T-helper 2 cell (primary cell): ENCODE data around the gene IP6K3.
A peak's percentile ranks its signal among the peaks of the same experiment; 100 is the strongest.

Experiments used
- DNase-seq, 5 experiments: peaks; one replicate each; pipeline versions ENCODE4 v3.0.0 to v3.0.0-alpha.2; 2012 to 2022

Gene IP6K3

GRCh38 chr6:33777398-33778388 lies 31.0 kb upstream of the IP6K3 start:
- DNase-seq, result no peak

DNA sequence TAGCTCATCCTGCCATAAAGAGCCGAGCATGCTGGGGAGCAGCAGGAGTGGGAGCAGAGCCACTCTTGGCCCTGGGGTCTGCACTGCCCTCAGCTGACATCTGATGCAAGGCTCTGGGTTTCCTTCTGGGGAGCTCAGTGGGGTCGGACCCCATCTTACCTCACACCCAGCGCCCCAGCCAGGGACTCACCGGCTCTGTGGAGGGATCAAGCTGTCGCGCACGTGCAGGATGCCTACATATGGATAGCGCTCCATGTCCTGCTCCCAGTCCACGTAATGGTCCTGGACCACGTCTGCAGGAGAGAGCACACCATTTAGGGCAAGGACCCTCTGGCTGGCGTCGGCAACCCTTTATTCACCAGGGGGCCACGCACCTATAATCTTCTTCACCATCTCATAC lies 30.1 kb upstream of the IP6K3 start:
- DNase-seq, result no peak

- DNase-seq, result no peak
Measured at GRCh38 chr6:33776186-33776585, 29.5 kb upstream of the IP6K3 start.

DNA sequence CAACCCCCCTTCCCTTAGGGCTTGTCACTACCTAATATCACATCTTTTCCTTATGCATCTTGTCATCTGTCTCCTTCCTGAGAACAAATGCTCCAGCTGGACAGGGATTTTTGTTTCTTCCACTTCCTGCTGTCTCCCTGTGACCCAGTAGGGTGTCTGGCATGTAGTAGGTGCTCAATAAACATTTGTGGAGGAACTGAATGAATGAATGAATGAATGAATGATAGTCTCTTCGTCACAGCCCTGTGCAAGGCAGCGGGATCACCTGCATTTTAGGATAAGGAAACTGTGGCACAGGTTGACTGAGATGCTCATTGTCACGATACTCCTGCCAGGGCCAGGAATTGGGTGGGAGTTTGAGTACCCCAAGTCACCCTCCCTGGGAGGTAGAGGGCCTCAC lies 28.1 kb upstream of the IP6K3 start:
- DNase-seq, result no peak

- DNase-seq, result no peak
Measured at GRCh38 chr6:33772902-33773472, 26.3 kb upstream of the IP6K3 start.

DNA sequence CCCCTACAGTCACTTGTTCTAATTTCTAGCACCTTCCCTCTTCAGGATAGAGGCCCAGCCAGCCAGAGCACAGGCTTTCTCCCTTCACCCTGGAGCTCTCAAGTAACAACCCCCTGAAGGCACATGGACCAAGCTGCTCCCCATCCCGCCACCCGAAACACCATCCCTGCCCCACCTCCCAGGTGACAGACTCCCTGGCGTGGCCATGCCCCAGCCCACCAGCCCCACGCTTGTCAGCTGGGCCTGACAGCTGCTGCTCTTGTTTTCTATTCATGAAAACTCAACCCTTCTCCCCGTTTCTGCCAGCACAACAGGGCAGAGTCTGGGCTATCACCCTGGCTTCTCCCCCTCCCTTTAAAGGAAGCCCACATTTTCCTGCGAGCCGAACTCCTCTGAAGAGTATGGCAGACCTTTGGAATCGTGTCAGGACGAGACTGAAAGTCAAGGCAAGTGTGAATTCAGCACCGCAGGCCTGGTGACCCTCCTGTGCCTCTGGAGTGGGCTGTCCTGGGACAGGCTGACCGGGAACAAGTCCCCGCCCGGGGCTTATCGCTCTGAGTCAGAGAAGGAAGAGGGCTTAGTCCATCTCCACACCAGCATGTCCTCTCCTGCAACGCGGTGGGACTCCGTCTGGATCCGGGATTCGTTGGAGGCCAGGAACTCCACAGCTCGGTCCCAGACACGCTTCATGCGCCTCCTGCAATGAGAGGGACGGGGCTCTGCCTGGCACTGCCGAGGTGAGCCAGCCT lies 25.6 kb upstream of the IP6K3 start:
- DNase-seq, result no peak

GRCh38 chr6:33771146-33772081 lies 24.7 kb upstream of the IP6K3 start:
- peak; percentile 32 to 74 (median 50) for DNase-seq

- no peak for DNase-seq
Measured at GRCh38 chr6:33770833-33771145, 24.1 kb upstream of the IP6K3 start.

DNA sequence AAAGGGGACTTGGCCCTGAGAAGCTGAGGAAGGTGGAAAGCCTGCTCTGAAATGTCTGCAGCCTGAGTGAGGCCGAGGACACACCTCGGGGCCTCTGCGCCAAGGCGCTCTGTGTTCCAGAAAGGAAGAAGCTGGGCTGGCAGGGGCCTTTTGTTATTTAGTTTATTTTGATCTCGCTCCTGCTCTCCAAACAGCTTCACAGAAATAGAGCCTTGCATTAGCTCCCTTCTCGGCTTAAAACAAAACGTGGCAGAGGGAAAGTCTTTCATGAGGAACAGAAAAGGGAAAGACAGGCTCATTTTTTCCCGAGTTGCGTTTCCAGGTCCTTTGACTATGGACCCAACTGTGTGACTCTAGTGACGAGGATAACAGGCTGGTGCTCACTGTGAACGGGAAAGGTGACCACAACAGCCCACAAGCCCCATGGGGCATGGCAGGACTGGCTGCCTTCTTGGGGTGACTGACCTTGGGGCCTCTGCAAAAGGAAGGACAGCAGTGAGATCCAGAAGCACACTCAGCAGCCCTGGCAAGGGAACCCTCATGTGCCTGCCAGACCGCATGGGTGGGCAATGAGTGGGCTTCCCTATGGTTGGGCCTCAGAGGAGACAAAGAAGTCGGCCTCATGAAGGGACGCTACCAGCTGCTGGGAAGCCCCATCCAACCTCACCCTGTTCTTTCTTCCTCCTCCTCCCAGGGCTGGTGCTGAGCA lies 23.6 kb upstream of the IP6K3 start:
- DNase-seq, result no peak

DNA sequence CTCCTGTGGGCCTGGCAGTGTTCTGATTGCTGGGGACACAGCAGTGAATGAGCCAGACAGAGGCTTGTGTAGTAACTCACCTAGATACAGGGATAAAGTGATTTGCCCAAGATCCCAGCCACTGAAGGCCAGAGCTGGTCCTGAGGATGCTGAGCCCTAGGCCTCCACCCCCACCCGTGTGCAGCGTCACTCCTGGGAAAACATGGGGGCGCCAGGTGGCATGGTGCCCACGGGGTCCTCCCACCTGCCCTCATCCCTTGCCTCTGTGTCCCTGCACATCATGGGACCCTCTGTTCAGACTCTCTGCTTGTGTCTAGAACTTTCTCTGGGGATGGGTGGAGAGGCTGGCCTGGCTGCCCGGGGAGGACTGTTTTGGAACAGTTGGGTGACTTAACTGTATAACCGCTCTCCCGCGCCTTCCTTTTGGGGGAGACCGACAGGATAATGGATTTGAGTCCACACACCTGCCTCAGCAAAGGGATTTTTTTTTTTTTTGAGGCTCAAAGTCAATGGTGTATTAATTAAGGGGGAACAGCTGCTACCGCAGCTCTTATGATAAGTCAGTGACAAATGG lies 22.6 kb upstream of the IP6K3 start:
- DNase-seq, result no peak

GRCh38 chr6:33768644-33769120 lies 22.0 kb upstream of the IP6K3 start:
- peak; percentile 34 to 69 (median 57) for DNase-seq

- no peak for DNase-seq
Measured at GRCh38 chr6:33766921-33767907, 20.5 kb upstream of the IP6K3 start.

DNA sequence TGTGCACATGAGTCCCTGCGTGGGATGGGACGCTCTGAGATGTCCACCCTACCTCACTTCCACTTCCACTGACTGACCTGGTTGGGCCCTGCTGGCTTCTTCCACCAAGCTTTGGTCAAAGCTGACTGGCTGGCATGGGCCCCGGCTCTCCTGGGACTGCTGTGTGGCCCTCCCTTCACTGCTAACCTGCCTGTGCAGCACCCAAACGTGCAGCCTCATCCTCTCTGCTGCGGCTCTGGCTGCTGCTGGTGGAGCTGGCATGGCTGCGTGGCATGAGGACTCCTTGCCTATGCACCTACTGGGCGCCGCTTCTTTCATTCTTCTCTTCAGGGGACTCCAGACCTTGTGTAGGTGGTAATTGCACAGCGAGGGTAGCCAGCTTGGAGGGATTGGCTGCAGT lies 18.7 kb upstream of the IP6K3 start:
- no peak for DNase-seq

DNA sequence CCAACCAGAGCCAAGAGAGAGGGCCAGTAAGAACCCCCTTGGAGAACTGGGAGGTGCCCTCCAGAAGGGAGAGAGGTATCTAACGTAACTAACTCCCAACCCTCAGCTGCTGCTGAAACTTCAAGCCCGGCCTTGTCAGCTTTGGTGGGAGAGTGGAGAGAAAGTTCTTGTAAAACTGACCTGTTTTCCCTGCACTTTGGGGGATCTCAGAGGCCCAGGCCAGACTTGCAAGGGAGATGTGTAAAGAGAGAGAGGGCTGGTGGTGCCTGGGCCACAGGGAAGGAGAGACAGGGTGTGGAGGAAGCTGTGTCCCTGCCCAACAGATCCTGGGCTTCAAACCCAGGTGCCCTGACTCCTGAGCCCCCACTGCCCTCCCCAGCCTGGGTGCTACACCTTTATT lies 17.3 kb upstream of the IP6K3 start:
- no peak for DNase-seq

GRCh38 chr6:33763483-33763882 lies 16.8 kb upstream of the IP6K3 start:
- DNase-seq, result no peak

GRCh38 chr6:33762713-33763112 lies 16.0 kb upstream of the IP6K3 start:
- DNase-seq, result no peak

- DNase-seq, result peak in 1 of 5 experiments; percentile 47
Measured at GRCh38 chr6:33761922-33762629, 15.4 kb upstream of the IP6K3 start.

GRCh38 chr6:33761581-33761921 lies 14.8 kb upstream of the IP6K3 start:
- DNase-seq, result no peak

- DNase-seq, result no peak
Measured at GRCh38 chr6:33759887-33760629, 13.4 kb upstream of the IP6K3 start.
